Activated CD8-positive, alpha-beta T cell treated with anti-CD3 and anti-CD28 coated beads for 36 hours (primary cell): ENCODE results near the gene MTM1. TPM values are rescaled to one million over a fixed set of nuclear protein-coding genes. Genes with fewer than 3 reads are reported as not detected.

Experiments
- ATAC-seq: fragments of 200-7000 bp; cut with Tn5 transposase; one replicate; pipeline ENCODE4 v1.10.0; 2021; ENCODE audit warnings: mild to moderate bottlenecking, moderate library complexity
- CTCF ChIA-PET: fragments of 350-600 bp; sonication (Branson Sonifier 250); formaldehyde crosslinking; loops from one replicate; lab custom pipeline; 2021; ENCODE audit warnings: antibody characterized with exemption; lab: Charles Lee
- POLR2A ChIA-PET: fragments of 350-600 bp; sonication (Branson Sonifier 250); formaldehyde crosslinking; loops from one replicate; lab custom pipeline; 2021; ENCODE audit warnings: antibody characterized with exemption; lab: Charles Lee
- DNase-seq: peaks from one replicate; pipeline ENCODE4 v3.0.0-alpha.2; 2020
- H3K27ac Mint-ChIP-seq: one replicate; pipeline ENCODE4 v1.8.0; 2021; ENCODE audit warnings: mild to moderate bottlenecking, mixed read lengths
- H3K27me3 Mint-ChIP-seq: one replicate; pipeline ENCODE4 v1.8.0; 2021; ENCODE audit warnings: mixed read lengths
- H3K36me3 Mint-ChIP-seq: one replicate; pipeline ENCODE4 v1.8.0; 2021; ENCODE audit warnings: low read depth, mixed read lengths
- H3K4me1 Mint-ChIP-seq: one replicate; pipeline ENCODE4 v1.8.0; 2021; ENCODE audit warnings: low read depth, mixed read lengths
- H3K4me3 Mint-ChIP-seq: one replicate; pipeline ENCODE4 v1.8.0; 2021; ENCODE audit warnings: mild to moderate bottlenecking, moderate library complexity, mixed read lengths
- H3K9me3 Mint-ChIP-seq: one replicate; pipeline ENCODE4 v1.8.0; 2021; ENCODE audit warnings: mixed read lengths
- intact Hi-C: fragments of 100-400 bp; cut with micrococcal nuclease; formaldehyde crosslinking; loops from one replicate; pipeline ENCODE4 v1.10.0; 2022
- total RNA-seq, 2 experiments: library from RNA; stranded (reverse); gene quantifications; one replicate each; pipeline ENCODE4 v1.2.3, GENCODE V29; 2021
- TF ChIP-seq, protein P1 (sequence below): fragments of 200-600 bp; IDR thresholded peaks from one replicate; pipeline ENCODE4 v1.8.0; 2022; ENCODE audit warnings: antibody characterized with exemption, mild to moderate bottlenecking

Gene MTM1
- total RNA-seq, 2 experiments from 2014 or later = 9.6 to 11.6 TPM

DNA sequence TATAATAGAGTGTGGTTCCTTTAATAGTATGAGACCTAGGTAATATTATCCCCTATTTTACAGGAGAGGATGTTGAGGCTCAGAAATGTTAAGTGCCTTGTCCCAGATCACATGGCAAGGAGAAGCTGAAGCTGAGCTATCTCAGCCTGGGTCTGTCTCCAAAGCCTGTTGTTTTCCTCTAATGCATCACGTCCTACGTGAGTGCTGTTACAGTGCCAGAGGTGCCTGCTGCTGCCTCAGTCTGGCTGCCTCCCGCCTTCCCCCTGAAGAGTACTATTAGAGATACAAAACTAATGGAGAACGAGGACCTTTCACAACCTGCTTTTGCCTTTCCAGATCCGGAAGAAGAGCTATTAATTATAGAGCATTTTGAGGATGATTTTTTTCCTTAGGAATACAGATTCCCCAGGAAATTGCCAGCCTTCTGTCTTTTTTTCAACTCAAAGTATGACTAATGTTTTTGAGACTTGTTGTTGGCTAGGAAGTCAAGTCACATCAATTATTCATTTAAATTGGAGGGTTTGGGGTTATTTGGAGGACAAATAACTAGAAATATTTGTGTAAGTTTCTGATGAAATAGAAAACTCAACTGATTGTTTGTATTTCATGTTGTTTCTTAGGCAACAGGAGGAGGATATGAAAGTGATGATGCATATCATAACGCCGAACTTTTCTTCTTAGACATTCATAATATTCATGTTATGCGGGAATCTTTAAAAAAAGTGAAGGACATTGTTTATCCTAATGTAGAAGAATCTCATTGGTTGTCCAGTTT is 80.9 kb downstream of the MTM1 start:
- intact Hi-C loops = no loop called here
- Mint-ChIP-seq H3K27ac (no peak overlapping the region), H3K4me1 (peaks cover 16% of the 10 kb centered on the region), H3K36me3 (peaks cover 9% of the 10 kb centered on the region), H3K9me3 (no peaks in the 10 kb centered on the region), H3K27me3 (no peaks in the 10 kb centered on the region), H3K4me3 (no peak overlapping the region)
- TF ChIP-seq, protein P1, sequence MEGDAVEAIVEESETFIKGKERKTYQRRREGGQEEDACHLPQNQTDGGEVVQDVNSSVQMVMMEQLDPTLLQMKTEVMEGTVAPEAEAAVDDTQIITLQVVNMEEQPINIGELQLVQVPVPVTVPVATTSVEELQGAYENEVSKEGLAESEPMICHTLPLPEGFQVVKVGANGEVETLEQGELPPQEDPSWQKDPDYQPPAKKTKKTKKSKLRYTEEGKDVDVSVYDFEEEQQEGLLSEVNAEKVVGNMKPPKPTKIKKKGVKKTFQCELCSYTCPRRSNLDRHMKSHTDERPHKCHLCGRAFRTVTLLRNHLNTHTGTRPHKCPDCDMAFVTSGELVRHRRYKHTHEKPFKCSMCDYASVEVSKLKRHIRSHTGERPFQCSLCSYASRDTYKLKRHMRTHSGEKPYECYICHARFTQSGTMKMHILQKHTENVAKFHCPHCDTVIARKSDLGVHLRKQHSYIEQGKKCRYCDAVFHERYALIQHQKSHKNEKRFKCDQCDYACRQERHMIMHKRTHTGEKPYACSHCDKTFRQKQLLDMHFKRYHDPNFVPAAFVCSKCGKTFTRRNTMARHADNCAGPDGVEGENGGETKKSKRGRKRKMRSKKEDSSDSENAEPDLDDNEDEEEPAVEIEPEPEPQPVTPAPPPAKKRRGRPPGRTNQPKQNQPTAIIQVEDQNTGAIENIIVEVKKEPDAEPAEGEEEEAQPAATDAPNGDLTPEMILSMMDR = no peak
- ATAC-seq = no peak
- ChIA-PET POLR2A (interaction anchor here (0.6 kb wide), 1 partner anchor 64 kb away, joined by 3 read pairs; no protein-coding TSS in a partner anchor), CTCF (no interaction called here)
- no peak for DNase-seq

DNA sequence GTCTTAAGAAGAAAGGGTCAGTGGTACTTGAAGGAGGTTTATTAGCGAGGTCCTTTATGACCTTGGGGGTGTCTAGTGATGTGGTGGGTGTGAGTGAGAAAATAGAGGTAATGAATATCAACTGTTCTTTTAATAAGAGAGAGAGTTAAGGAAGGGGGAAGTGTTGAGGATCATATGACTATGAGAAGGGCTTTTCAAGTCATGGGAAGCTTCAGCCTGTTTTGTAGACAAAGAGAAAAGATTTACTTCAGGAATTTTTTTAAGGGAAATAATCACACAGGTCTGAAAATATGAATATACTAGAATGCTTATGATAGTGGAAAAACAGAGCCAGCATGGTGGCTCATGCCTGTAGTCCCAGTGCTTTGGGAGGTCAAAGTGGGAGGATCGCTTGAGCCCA is 83.5 kb downstream of the MTM1 start:
- no peak for ATAC-seq
- Mint-ChIP-seq H3K36me3 (peaks cover 13% of the 10 kb centered on the region), H3K4me1 (peaks cover 15% of the 10 kb centered on the region), H3K27ac (peak overlapping the region; percentile 10), H3K9me3 (no peaks in the 10 kb centered on the region), H3K27me3 (no peaks in the 10 kb centered on the region), H3K4me3 (no peak overlapping the region)
- no peak for DNase-seq
- intact Hi-C loops = no loop called here
- ChIA-PET POLR2A (no interaction called here), CTCF (no interaction called here)
- TF ChIP-seq, protein P1 = no peak

DNA sequence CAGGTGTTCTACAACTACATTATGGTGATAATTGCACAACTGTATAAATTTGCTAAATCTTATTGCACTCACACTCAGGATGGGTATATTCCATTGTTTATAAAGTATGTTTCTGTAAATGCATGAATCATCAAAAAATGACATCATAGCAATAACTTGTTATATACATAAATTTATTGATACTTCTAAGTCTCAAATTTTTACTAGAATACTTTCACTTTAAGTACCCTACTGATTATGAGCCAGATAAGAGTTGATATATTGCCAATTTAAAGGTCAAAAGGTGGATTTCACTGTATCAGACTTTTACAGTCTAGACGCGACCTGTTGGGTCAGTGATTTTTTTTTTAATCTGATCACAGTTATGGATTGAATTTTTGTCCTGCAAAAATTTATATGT is 87.4 kb downstream of the MTM1 start:
- intact Hi-C loops = no loop called here
- Mint-ChIP-seq H3K36me3 (peaks cover 5% of the 10 kb centered on the region), H3K9me3 (no peaks in the 10 kb centered on the region), H3K4me3 (no peak overlapping the region), H3K4me1 (peaks cover 8% of the 10 kb centered on the region), H3K27ac (no peak overlapping the region), H3K27me3 (no peaks in the 10 kb centered on the region)
- DNase-seq (no peak), ATAC-seq (no peak)
- ChIA-PET CTCF (no interaction called here), POLR2A (no interaction called here)
- TF ChIP-seq, protein P1 = no peak

DNA sequence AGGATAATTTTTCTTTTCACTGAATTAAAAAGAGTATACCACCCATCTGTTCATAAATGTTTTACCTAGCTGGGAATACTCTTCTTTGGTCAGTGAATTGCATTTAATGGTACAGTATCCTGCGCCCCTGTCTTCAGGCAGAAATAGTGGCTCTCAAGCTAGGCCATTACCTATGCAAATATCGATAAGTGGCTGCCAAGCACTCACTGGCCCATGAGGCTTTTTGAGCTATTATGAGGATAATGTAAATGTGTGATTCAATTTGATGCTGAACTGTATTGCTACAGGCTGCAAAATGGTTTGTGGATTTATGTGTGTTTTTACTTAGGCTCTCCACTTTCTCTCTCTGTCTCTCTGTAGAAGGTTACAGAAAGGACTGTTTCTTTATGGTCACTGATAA is 94.7 kb downstream of the MTM1 start:
- POLR2A ChIA-PET = no interaction called here
- no peaks in the 10 kb centered on the region for H3K9me3 Mint-ChIP-seq
- no peaks in the 10 kb centered on the region for H3K27me3 Mint-ChIP-seq
- H3K4me3 Mint-ChIP-seq = no peak overlapping the region
- intact Hi-C loops = no loop called here
- TF ChIP-seq, protein P1 = no peak
- H3K36me3 Mint-ChIP-seq = peaks cover 10% of the 10 kb centered on the region
- DNase-seq (no peak), ATAC-seq (no peak)
- H3K27ac Mint-ChIP-seq = no peak overlapping the region
- CTCF ChIA-PET = no interaction called here
- H3K4me1 Mint-ChIP-seq = no peaks in the 10 kb centered on the region

DNA sequence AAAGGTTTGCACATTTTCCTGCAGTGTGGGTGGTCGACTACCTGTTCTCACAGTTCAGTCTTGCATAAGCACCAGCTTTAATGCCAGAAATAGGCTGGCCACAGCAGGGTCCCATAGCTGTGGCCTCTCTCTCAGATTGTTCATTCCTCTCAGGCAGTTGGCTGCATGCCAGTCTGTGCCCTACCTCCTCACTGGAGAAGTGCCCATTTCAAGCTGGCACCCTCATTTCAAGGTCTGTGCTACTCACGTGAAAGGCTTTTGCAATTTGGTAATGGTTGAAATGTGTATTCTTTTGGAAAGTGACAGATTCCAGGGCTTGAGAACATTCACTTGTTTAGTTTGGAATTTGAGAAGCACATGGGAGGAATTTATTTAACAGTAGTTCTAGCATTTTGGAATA is 95.9 kb downstream of the MTM1 start:
- Mint-ChIP-seq H3K36me3 (peaks cover 13% of the 10 kb centered on the region), H3K9me3 (no peaks in the 10 kb centered on the region), H3K4me1 (no peaks in the 10 kb centered on the region), H3K27me3 (no peaks in the 10 kb centered on the region), H3K4me3 (no peak overlapping the region), H3K27ac (no peak overlapping the region)
- DNase-seq (no peak), ATAC-seq (no peak)
- intact Hi-C loops = no loop called here
- ChIA-PET CTCF (no interaction called here), POLR2A (no interaction called here)
- TF ChIP-seq, protein P1 = no peak
